ENCODE measurements around the gene GYPE. TPM values are rescaled to one million over a fixed set of nuclear protein-coding genes. Genes with fewer than 3 reads are reported as not detected.
"Not testable (repeated sequence)": the region's sequence is repeated elsewhere in the genome, so short reads cannot be mapped to it uniquely, and the experiment has no call there.

The GYPE gene
- polyA plus RNA-seq, 4 donors: 1.9 to 4.4 (median 3.6) TPM

GRCh38 chr4:143870523-143871268 is 34.7 kb downstream of the GYPE start:
- DNase-seq (ENCODE audit: low read depth in 4 of 4, low spot score in 3 of 4): not testable (repeated sequence)

- not testable (repeated sequence) for DNase-seq (ENCODE audit: low read depth in 4 of 4, low spot score in 3 of 4)
Measured at GRCh38 chr4:143869925-143870324, 35.4 kb downstream of the GYPE start.

GRCh38 chr4:143862716-143863115 is 42.6 kb downstream of the GYPE start:
- not testable (repeated sequence) for DNase-seq (ENCODE audit: low read depth in 4 of 4, low spot score in 3 of 4)

GRCh38 chr4:143858456-143858855 is 46.9 kb downstream of the GYPE start:
- DNase-seq (ENCODE audit: low read depth in 4 of 4, low spot score in 3 of 4): no peak

- DNase-seq (ENCODE audit: low read depth in 4 of 4, low spot score in 3 of 4): not testable (repeated sequence)
Measured at GRCh38 chr4:143857391-143858336, 47.7 kb downstream of the GYPE start.

- not testable (repeated sequence) for DNase-seq (ENCODE audit: low read depth in 4 of 4, low spot score in 3 of 4)
Measured at GRCh38 chr4:143856017-143856557, 49.3 kb downstream of the GYPE start.

- not testable (repeated sequence) for DNase-seq (ENCODE audit: low read depth in 4 of 4, low spot score in 3 of 4)
Measured at GRCh38 chr4:143854645-143855044, 50.7 kb downstream of the GYPE start.

GRCh38 chr4:143849296-143849695 is 56.1 kb downstream of the GYPE start:
- DNase-seq (ENCODE audit: low read depth in 4 of 4, low spot score in 3 of 4): not testable (repeated sequence)

GRCh38 chr4:143843506-143843832 is 61.9 kb downstream of the GYPE start:
- not testable (repeated sequence) for DNase-seq (ENCODE audit: low read depth in 4 of 4, low spot score in 3 of 4)

GRCh38 chr4:143842624-143843505 is 62.5 kb downstream of the GYPE start:
- not testable (repeated sequence) for DNase-seq (ENCODE audit: low read depth in 4 of 4, low spot score in 3 of 4)

- DNase-seq (ENCODE audit: low read depth in 4 of 4, low spot score in 3 of 4): not testable (repeated sequence)
Measured at GRCh38 chr4:143839413-143839812, 65.9 kb downstream of the GYPE start.

- not testable (repeated sequence) for DNase-seq (ENCODE audit: low read depth in 4 of 4, low spot score in 3 of 4)
Measured at GRCh38 chr4:143834196-143834595, 71.2 kb downstream of the GYPE start.

GRCh38 chr4:143833676-143834075 is 71.7 kb downstream of the GYPE start:
- DNase-seq (ENCODE audit: low read depth in 4 of 4, low spot score in 3 of 4): peak in 1 of 4 donors; percentile 19

- not testable (repeated sequence) for DNase-seq (ENCODE audit: low read depth in 4 of 4, low spot score in 3 of 4)
Measured at GRCh38 chr4:143830576-143830975, 74.8 kb downstream of the GYPE start.

GRCh38 chr4:143829239-143829620 is 76.1 kb downstream of the GYPE start:
- not testable (repeated sequence) for DNase-seq (ENCODE audit: low read depth in 4 of 4, low spot score in 3 of 4)

Other genes with a start within 250 kb of the GYPE start
- gene FREM3, start 204.9 kb downstream of the GYPE start, polyA plus RNA-seq (ENCODE audit: insufficient read length in 4 of 4): under 1 TPM; 0.10 to 0.37 (median 0.31) TPM
- 10 to 100 TPM in 1 of 4 donors, 1 to 10 TPM in 2, under 1 TPM in 1; 0.81 to 16.6 (median 1.9) TPM for gene GYPB, start 113.8 kb upstream of the GYPE start, polyA plus RNA-seq (ENCODE audit: insufficient read length in 4 of 4)
- gene GYPA, start 235.2 kb upstream of the GYPE start, polyA plus RNA-seq (ENCODE audit: insufficient read length in 4 of 4): 10 to 100 TPM in 1 of 4 donors, 1 to 10 TPM in 3; 1.4 to 36.7 (median 2.9) TPM

All from left renal pelvis (tissue), 4 donors.